Measurements from ENCODE around the gene CEP104.

The CEP104 gene

GRCh38 chr1:3858231-3858981 lies 1.4 kb upstream of the CEP104 start:
- H3K79me2 ChIP-seq (ENCODE audit: control insufficient read depth, low read length): peaks cover 54% of the 10 kb centered on the region
- H3K36me3 ChIP-seq (ENCODE audit: control insufficient read depth, low read length): peaks cover 2% of the 10 kb centered on the region; the same call in 1 of the 2 replicates
- H3K4me3 ChIP-seq (ENCODE audit: low read length): peak overlapping the region; percentile 78
- H3K9me2 ChIP-seq (replicated peaks; ENCODE audit: control insufficient read depth, low read length): no peaks in the 10 kb centered on the region
- no peak overlapping the region for H3K27ac ChIP-seq (ENCODE audit: low read depth, low read length)
- no peaks in the 10 kb centered on the region for H3F3A ChIP-seq (ENCODE audit: control insufficient read depth, insufficient read depth)
- H3K4me2 ChIP-seq (ENCODE audit: low read length): peak overlapping the region; percentile 94
- H4K20me1 ChIP-seq (ENCODE audit: control insufficient read depth, insufficient read depth, low read depth, low read length): 0 out of 2 replicates have a peak, but pooled peaks cover 5% of the 10 kb centered on the region
- no peaks in the 10 kb centered on the region for H3K9me3 ChIP-seq (ENCODE audit: control insufficient read depth, insufficient read depth, low read length)
- TF ChIP-seq CTCF (IDR thresholded peaks at IDR 0.05; ENCODE audit: low read depth, low read length, poor library complexity, severe bottlenecking): peak; percentile 13
- no peak for TF ChIP-seq EZH2phosphoT487 (IDR thresholded peaks at IDR 0.05; ENCODE audit: borderline replicate concordance, low read length)
- no peaks in the 10 kb centered on the region for H3K27me3 ChIP-seq (ENCODE audit: control insufficient read depth, low read length)
- peaks cover 21% of the 10 kb centered on the region for H3K4me1 ChIP-seq (ENCODE audit: control insufficient read depth, low read length)

GRCh38 chr1:3857791-3858129 lies 749 bp upstream of the CEP104 start:
- peak overlapping the region; percentile 78 for H3K4me3 ChIP-seq (ENCODE audit: low read length)
- no peaks in the 10 kb centered on the region for H3F3A ChIP-seq (ENCODE audit: control insufficient read depth, insufficient read depth)
- H3K9me2 ChIP-seq (replicated peaks; ENCODE audit: control insufficient read depth, low read length): no peaks in the 10 kb centered on the region
- H3K27ac ChIP-seq (ENCODE audit: low read depth, low read length): peak overlapping the region; percentile 11; the same call in 1 of the 2 replicates
- H4K20me1 ChIP-seq (ENCODE audit: control insufficient read depth, insufficient read depth, low read depth, low read length): 0 out of 2 replicates have a peak, but pooled peaks cover 5% of the 10 kb centered on the region
- TF ChIP-seq CTCF (IDR thresholded peaks at IDR 0.05; ENCODE audit: low read depth, low read length, poor library complexity, severe bottlenecking) (no peak), EZH2phosphoT487 (IDR thresholded peaks at IDR 0.05; ENCODE audit: borderline replicate concordance, low read length) (no peak)
- peak overlapping the region; percentile 94 for H3K4me2 ChIP-seq (ENCODE audit: low read length)
- H3K27me3 ChIP-seq (ENCODE audit: control insufficient read depth, low read length): no peaks in the 10 kb centered on the region
- peaks cover 60% of the 10 kb centered on the region for H3K79me2 ChIP-seq (ENCODE audit: control insufficient read depth, low read length)
- H3K4me1 ChIP-seq (ENCODE audit: control insufficient read depth, low read length): peaks cover 21% of the 10 kb centered on the region
- no peaks in the 10 kb centered on the region for H3K9me3 ChIP-seq (ENCODE audit: control insufficient read depth, insufficient read depth, low read length)
- peaks cover 2% of the 10 kb centered on the region; the same call in 1 of the 2 replicates for H3K36me3 ChIP-seq (ENCODE audit: control insufficient read depth, low read length)

GRCh38 chr1:3852711-3853485 lies 4.1 kb downstream of the CEP104 start:
- H3K4me2 ChIP-seq (ENCODE audit: low read length): no peak overlapping the region
- TF ChIP-seq CTCF (IDR thresholded peaks at IDR 0.05; ENCODE audit: low read depth, low read length, poor library complexity, severe bottlenecking) (no peak), EZH2phosphoT487 (IDR thresholded peaks at IDR 0.05; ENCODE audit: borderline replicate concordance, low read length) (no peak)
- 0 out of 2 replicates have a peak, but pooled peaks cover 5% of the 10 kb centered on the region for H4K20me1 ChIP-seq (ENCODE audit: control insufficient read depth, insufficient read depth, low read depth, low read length)
- no peaks in the 10 kb centered on the region for H3F3A ChIP-seq (ENCODE audit: control insufficient read depth, insufficient read depth)
- H3K4me1 ChIP-seq (ENCODE audit: control insufficient read depth, low read length): peaks cover 13% of the 10 kb centered on the region
- H3K79me2 ChIP-seq (ENCODE audit: control insufficient read depth, low read length): peaks cover 47% of the 10 kb centered on the region
- no peaks in the 10 kb centered on the region for H3K9me3 ChIP-seq (ENCODE audit: control insufficient read depth, insufficient read depth, low read length)
- no peak overlapping the region for H3K27ac ChIP-seq (ENCODE audit: low read depth, low read length)
- no peaks in the 10 kb centered on the region for H3K27me3 ChIP-seq (ENCODE audit: control insufficient read depth, low read length)
- no peaks in the 10 kb centered on the region for H3K9me2 ChIP-seq (replicated peaks; ENCODE audit: control insufficient read depth, low read length)
- peaks cover 25% of the 10 kb centered on the region for H3K36me3 ChIP-seq (ENCODE audit: control insufficient read depth, low read length)
- no peak overlapping the region for H3K4me3 ChIP-seq (ENCODE audit: low read length)

Measured in DOHH2 (cell line).